ENCODE data around the gene RAB11FIP5.
A peak's percentile ranks its signal among the peaks of the same experiment; 100 is the strongest.
"Not testable (repeated sequence)": the region's sequence is repeated elsewhere in the genome, so short reads cannot be mapped to it uniquely, and the experiment has no call there.

RAB11FIP5 gene

GRCh38 chr2:73112913-73113854 lies at the start of gene RAB11FIP5:
Gene RAB11FIP5 (minus strand): TSS chr2:73112948. CDS start chr2:73112777, 171 bp downstream.
- peak; percentile 45 to 74 for DNase-seq (ENCODE audit: low read depth in 1 of 2, low spot score in 1 of 2)

DNA sequence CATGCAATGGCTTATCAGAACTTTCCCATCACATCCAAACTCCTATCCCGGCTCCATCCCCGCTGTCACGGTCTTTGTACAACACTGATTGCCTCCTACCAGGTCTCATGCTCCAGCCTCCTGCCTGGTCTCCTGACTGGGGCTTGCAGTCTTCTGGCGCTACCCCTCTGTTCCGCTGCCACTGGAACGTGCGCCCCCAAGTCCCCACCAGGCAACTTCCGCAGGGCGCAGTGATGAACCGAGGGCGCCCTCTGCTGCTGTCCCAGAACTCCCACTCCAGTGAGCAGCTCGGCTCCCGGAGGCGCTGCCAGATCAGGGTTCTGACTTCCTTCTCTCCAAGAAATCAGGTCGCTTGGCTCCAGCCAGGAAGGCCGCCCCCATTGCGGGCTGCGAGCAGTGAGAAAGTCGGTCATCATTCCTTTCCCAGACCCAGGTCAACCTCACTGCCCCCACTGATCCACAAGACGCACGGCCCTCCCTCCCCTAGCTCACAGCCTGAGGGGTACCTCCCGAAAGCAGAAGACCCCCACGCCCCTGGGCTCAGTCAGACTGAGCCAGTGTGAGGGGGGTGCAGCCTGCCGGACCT lies 43.9 kb upstream of the RAB11FIP5 start:
- no peak for DNase-seq (ENCODE audit: low read depth in 1 of 2, low spot score in 1 of 2)

DNA sequence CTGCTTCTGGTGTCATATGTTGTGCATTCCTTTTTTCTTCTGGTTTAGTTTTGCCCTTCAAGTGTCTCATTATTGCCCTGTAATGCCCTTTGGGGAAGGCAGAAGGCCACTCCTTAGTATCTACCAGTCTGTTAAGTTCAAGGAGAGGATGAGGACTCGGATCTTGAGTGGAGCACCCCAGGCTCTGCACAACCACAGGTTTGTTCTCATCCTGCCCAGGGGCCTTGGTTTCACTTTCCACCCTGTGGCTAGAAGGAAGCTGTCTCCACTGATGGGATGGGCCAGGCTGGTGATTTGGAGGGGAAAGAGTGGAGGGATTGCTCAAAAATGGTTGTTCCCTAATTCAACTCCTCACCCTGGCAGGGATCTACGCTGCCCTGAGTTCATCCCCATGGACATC lies 30.2 kb upstream of the RAB11FIP5 start:
- DNase-seq (ENCODE audit: low read depth in 1 of 2, low spot score in 1 of 2): no peak

DNA sequence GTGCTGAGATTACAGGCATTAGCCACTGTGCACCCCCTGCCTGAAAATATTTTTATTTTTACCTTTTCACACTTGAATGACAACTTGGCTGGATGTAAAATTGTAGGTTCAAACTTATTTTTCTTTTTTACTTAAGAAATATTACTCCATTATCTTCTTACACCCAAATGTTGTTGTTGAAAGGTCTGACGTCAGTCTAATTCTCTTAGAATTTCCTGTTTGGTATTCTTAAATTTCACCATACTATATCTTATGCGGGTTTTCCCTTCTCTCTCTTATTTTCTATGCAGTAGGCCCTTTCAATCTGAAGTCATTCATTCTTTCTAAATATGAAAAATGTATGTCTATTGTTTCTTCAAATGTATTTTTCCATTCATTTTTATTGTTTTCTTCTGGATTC lies 29.1 kb upstream of the RAB11FIP5 start:
- no peak for DNase-seq (ENCODE audit: low read depth in 1 of 2, low spot score in 1 of 2)

DNA sequence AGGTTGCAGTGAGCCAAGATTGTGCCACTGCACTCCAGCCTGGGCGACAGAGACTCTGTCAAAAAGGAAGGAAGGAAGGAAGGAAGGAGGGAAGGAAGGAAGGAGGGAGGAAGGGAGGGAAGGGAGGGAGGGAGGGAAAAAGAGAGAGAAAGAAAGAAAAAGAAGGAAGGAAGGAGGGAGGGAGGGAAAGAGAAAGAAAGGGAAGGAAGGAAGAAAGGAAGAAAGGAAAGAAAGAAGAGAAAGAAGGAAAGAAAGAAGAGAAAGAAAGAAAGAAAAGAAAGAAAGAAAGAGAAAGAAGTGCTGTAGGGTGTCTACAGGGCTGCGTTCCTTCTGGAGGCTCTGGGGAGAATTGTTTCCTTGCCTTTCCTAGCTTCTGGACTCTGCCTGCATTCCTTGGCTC lies 22.5 kb upstream of the RAB11FIP5 start:
- no peak for DNase-seq (ENCODE audit: low read depth in 1 of 2, low spot score in 1 of 2)

- DNase-seq (ENCODE audit: low read depth in 1 of 2, low spot score in 1 of 2): no peak
Observed at GRCh38 chr2:73134471-73134870, 21.7 kb upstream of the RAB11FIP5 start.

GRCh38 chr2:73133566-73134197 lies 20.9 kb upstream of the RAB11FIP5 start:
- DNase-seq (ENCODE audit: low read depth in 1 of 2, low spot score in 1 of 2): no peak

GRCh38 chr2:73131807-73132206 lies 19.1 kb upstream of the RAB11FIP5 start:
- DNase-seq (ENCODE audit: low read depth in 1 of 2, low spot score in 1 of 2): no peak

GRCh38 chr2:73130790-73131189 lies 18.0 kb upstream of the RAB11FIP5 start:
- DNase-seq (ENCODE audit: low read depth in 1 of 2, low spot score in 1 of 2): no peak

DNA sequence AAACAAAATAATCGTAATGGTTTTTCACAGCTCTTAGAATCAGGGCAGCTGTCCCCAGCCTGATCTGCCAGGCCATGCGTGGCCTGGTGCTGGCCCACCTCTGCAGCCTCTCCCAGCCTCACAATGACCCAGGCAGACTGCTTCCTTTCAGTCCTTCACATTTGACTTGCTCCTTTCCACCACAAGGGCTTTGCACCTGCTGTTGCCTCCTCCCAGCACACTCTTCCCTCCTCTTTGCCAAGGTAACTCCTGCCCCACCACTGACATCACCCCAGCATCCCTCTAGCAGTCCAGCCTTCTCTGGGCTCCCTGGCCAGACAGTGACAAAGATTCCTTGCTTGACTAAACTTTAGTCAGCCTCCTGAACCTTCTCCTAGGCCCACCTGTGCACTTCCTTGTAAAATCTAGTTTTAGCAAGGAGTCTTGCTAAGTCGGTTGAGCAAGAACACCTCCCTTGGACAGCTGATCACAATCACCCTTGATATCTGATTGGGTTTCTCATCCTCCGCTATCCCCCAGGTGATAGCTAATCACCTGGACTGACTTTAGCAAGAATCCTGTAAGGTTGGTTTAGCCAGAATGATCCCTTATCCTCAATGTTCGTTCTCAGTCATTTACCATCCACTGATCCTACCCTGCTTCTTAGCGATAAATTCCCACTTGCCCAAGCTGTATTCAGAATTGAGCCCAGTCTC lies 16.2 kb upstream of the RAB11FIP5 start:
- DNase-seq (ENCODE audit: low read depth in 1 of 2, low spot score in 1 of 2): no peak

DNA sequence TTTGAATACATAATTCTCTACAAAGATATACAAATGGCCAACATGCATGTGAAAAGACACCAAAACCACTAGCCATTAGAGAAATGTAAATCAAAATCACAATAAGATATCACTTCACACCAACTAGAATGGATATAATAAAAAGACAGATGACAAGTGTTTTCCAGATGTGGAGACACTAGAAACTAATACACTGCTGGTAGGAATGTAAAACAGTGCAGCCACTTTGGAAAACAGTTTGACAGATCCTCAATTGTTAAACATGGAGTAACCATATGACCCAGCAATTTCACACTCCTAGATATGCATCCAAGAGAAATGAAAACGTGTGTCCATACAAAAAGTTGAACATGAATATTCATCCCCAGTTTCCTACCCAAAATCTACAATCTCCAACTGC lies 9.8 kb upstream of the RAB11FIP5 start:
- DNase-seq (ENCODE audit: low read depth in 1 of 2, low spot score in 1 of 2): no peak

GRCh38 chr2:73119611-73120239 lies 7.0 kb upstream of the RAB11FIP5 start:
- DNase-seq (ENCODE audit: low read depth in 1 of 2, low spot score in 1 of 2): not testable (repeated sequence)

GRCh38 chr2:73117441-73117840 lies 4.7 kb upstream of the RAB11FIP5 start:
- no peak for DNase-seq (ENCODE audit: low read depth in 1 of 2, low spot score in 1 of 2)

DNA sequence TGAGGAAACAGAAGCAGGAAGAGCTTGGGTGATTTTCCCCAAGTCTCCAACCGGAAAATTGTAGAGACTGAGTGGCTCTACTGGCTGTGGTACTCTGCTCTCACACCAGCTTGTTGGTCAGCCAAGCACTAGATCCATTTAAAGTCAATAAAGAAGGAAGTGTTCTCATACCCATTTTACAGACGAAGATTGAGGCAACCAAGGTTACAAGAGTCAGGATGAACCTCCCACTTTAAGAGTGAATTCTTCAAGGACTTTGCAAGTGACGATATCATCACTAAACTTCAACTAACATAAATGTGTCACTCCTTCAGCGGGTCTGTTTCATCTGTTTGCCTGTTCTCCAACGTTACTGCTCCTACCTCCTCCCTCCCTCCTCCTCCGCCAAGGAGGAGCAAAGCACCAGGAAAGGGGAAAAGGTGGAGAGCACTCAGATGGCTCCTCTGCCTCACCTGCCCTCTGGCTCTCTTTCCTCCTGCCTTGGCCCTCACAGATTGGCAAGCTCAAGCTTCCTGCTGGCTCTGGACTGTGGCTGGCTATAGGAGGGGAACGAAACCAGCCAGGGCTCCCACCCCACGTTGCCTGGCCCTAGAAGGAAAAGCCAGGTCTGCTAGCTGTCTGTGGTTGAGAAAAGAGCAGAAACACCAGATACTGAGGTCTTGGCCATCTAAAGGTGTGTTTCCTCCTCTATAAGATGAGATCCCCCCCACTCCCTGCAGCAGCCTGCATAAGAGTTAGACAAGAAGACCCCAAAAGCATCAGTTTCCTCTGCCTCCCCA lies 3.6 kb upstream of the RAB11FIP5 start:
- no peak for DNase-seq (ENCODE audit: low read depth in 1 of 2, low spot score in 1 of 2)

GRCh38 chr2:73114273-73114867 lies 1.6 kb upstream of the RAB11FIP5 start:
- DNase-seq (ENCODE audit: low read depth in 1 of 2, low spot score in 1 of 2): no peak

DNA sequence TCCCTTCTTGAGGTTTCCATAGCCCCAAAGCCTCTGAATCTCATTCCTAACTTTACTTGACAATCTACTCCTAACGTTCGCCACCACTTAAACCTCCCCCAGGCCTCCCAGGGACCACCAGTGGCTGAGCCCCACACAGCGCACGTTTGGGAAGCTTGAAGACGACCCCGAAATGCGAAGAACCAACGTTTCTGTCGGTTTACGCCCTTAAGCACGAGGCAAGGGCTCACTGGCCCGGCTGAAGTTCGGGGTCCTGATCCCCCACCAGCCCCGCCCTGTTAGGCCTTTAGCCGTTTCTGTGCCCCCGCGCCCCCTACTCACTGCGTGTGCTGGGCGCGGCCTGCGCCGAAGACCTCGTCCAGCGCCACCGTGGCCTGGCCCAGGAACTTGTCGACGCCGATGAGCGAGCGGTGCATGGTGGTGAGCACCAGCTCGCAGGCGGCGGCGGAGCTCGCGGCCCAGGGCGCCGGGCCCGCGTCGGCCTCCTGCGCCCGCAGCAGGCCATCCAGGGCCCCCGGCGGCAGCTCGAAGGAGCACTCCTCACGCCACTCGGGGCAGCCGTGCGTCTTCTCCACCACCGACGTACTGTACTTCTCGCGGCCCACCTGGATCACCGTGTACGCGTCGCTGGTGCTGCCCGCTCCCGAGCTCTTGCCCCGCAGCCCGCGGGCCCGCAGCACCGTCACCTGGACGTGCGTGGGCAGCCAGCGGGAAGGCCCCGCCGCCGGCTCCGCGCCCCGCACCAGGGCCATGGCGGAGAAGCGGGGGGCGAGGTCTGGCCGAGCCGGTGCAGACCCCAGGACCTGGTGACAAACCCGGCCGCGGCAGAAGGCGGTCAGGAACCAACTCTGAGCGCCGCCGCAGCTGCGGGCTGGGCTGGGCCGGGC lies 479 bp downstream of the RAB11FIP5 start:
- DNase-seq (ENCODE audit: low read depth in 1 of 2, low spot score in 1 of 2): peak in 1 of 2 donors; percentile 7

DNA sequence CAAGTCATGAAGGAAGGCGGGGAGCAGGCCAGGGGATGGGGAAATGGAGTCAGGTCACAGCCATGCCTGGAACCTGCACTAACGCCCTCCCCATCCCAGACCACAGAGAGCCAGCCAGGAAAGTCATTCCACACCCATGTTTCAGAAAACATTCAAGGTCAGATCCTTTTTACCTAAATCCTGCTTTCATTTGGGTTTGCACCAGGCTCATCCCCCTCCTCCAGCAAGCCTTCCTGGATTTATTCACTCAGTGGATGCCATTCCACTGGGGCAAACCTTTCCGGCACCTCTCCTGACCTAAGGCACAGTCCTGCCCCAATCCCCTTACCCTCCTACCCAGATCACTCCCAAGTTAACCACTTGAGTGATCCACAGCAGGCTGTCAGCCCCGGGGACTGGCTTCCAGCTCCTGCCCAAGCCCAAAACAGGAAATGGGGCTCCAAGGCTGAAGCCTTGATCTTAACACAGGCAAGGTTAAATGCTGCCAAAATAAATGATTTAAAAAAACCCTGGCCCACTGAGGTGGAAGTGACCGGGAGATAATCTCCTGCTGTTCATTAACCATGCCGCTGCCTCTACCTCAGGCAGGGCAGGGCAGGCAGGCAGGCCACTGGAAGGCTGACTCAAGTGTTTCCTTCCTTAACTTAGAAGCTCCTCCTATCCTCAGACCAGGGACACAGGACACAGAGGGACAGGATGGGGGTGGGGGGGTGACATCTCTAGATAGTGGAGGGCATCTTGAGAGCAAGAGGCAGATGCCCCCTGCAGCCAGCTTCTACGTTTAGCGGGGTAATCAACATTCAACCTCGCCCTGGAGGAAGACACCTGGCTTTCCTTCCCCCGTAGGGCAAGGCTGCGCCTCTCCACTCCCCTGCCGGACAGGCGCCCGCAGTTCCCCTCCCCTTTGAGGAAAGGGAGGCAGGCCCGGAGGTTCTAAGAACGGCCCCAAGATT lies 1.4 kb downstream of the RAB11FIP5 start:
- no peak for DNase-seq (ENCODE audit: low read depth in 1 of 2, low spot score in 1 of 2)

Measured in activated T-helper 1 cell treated with anti-CD3 and anti-CD28 coated beads, Interleukin-2, amount 50 U/mL, for 16 hours (primary cell).